K562 (cell line): ENCODE data around the gene TRIM33.

Experiments
- BRCA1 ChIP-seq, 2 experiments: fragments of 450-650 bp in 1 of 2; sonication (generic) in 1 of 2; formaldehyde crosslinking in 1 of 2; IDR thresholded peaks; 2 replicates each; pipeline versions ENCODE4 v1.5.0 to v1.6.1; 2017 to 2020; ENCODE audit warnings: mild to moderate bottlenecking in 1 of 2, missing genetic modification reagents in 1 of 2
- MYC ChIP-seq, 2 experiments: fragments of 250-450 bp in 1 of 2; sonication (Bioruptor Pico) in 1 of 2; IDR thresholded peaks; 2 replicates each; pipeline versions ENCODE4 v1.5.1 to v1.6.1; 2012 to 2021; ENCODE audit warnings: low read depth in 2 of 2, borderline replicate concordance in 1 of 2, improper control_type of control experiment in 1 of 2, low read length in 1 of 2, mild to moderate bottlenecking in 1 of 2, moderate library complexity in 1 of 2
- PCBP1 ChIP-seq: fragments of 200-400 bp; formaldehyde crosslinking; IDR thresholded peaks from 2 replicates; pipeline ENCODE4 v1.6.1; 2018; ENCODE audit warnings: mild to moderate bottlenecking, low read depth, low read length; ENCODE audit not compliant: poor library complexity, severe bottlenecking
- TAF1 ChIP-seq: IDR thresholded peaks from 2 replicates; pipeline ENCODE4 v1.6.1; 2011; ENCODE audit warnings: mild to moderate bottlenecking, low read length, moderate library complexity; ENCODE audit not compliant: insufficient read depth, control insufficient read depth, severe bottlenecking; ENCODE audit errors: extremely low read depth
- XRCC4 ChIP-seq: IDR thresholded peaks from one replicate; pipeline ENCODE4 v1.6.1; 2011; ENCODE audit not compliant: insufficient read depth, insufficient read length; ENCODE audit errors: extremely low read depth
- ZFX ChIP-seq: sonication (generic); formaldehyde crosslinking; IDR thresholded peaks from 2 replicates; pipeline ENCODE4 v1.8.0; 2022; ENCODE audit warnings: mild to moderate bottlenecking, missing genetic modification reagents, moderate library complexity
- TF ChIP-seq, protein P1 (sequence below), 2 experiments: IDR thresholded peaks in 1 of 2; conservative IDR thresholded peaks in 1 of 2; 2 replicates each; pipeline ENCODE4 v1.6.1; 2016; ENCODE audit warnings: low read depth in 2 of 2, mild to moderate bottlenecking in 1 of 2, missing compliant biosample characterization in 1 of 2, missing genetic modification characterization in 1 of 2, moderate library complexity in 1 of 2
- TF ChIP-seq, protein P2 (sequence below), 3 experiments: IDR thresholded peaks in 2 of 3; conservative IDR thresholded peaks in 1 of 3; 2 replicates each; pipeline ENCODE4 v1.5.1; 2011 to 2012; ENCODE audit warnings: low read length in 3 of 3, mild to moderate bottlenecking in 3 of 3, control low read depth in 2 of 3, improper control_type of control experiment in 1 of 3, inconsistent platforms in 1 of 3, low read depth in 1 of 3, mixed read lengths in 1 of 3, moderate library complexity in 1 of 3; ENCODE audit not compliant: insufficient read depth in 2 of 3
- TF ChIP-seq, protein P3 (sequence below), 2 experiments: fragments of 450-650 bp; formaldehyde crosslinking in 1 of 2; IDR thresholded peaks; 2 replicates each; pipeline versions ENCODE4 v1.4.0 to v1.6.1; 2014 to 2020; ENCODE audit warnings: mild to moderate bottlenecking in 2 of 2, borderline replicate concordance in 1 of 2, low read depth in 1 of 2

DNA sequence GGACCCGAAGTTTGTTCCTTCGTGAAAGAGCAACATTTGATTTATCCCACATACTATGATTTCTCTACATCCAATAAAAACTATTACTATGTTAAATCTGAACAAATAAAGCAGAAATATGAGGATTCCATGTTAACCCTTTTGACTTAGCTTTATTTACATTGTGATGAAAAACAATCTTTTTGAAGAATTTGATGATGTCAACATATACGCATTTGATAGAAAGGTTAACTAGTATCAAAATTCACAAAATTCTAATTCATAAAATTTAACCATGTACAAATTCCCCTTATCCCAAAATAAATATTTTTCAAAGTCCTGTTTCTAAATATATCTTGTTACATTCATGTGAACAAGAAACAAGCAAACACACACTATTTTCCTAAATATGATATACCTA is 74.2 kb downstream of the TRIM33 start:
- TF ChIP-seq TAF1 (no peak), PCBP1 (no peak), ZFX (no peak), MYC (IDR thresholded peaks at IDR 0.05; ENCODE audit: low read depth, low read length) (no peak), MYC (CRISPR knock-in tag; IDR thresholded peaks at IDR 0.05; ENCODE audit: borderline replicate concordance, low read depth) (no peak), XRCC4 (no peak), BRCA1 (IDR thresholded peaks at IDR 0.05) (no peak), BRCA1 (CRISPR knock-in tag; IDR thresholded peaks at IDR 0.05) (no peak)
- TF ChIP-seq, protein P1, sequence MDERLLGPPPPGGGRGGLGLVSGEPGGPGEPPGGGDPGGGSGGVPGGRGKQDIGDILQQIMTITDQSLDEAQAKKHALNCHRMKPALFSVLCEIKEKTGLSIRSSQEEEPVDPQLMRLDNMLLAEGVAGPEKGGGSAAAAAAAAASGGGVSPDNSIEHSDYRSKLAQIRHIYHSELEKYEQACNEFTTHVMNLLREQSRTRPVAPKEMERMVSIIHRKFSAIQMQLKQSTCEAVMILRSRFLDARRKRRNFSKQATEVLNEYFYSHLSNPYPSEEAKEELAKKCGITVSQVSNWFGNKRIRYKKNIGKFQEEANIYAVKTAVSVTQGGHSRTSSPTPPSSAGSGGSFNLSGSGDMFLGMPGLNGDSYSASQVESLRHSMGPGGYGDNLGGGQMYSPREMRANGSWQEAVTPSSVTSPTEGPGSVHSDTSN (CRISPR knock-in tag; IDR thresholded peaks at IDR 0.05; ENCODE audit: low read depth) = no peak
- TF ChIP-seq, protein P1 (tag; conservative IDR thresholded peaks at IDR 0.05; ENCODE audit: low read depth) = no peak
- TF ChIP-seq, protein P2, sequence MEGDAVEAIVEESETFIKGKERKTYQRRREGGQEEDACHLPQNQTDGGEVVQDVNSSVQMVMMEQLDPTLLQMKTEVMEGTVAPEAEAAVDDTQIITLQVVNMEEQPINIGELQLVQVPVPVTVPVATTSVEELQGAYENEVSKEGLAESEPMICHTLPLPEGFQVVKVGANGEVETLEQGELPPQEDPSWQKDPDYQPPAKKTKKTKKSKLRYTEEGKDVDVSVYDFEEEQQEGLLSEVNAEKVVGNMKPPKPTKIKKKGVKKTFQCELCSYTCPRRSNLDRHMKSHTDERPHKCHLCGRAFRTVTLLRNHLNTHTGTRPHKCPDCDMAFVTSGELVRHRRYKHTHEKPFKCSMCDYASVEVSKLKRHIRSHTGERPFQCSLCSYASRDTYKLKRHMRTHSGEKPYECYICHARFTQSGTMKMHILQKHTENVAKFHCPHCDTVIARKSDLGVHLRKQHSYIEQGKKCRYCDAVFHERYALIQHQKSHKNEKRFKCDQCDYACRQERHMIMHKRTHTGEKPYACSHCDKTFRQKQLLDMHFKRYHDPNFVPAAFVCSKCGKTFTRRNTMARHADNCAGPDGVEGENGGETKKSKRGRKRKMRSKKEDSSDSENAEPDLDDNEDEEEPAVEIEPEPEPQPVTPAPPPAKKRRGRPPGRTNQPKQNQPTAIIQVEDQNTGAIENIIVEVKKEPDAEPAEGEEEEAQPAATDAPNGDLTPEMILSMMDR (IDR thresholded peaks at IDR 0.05 in 2 of 3, conservative IDR thresholded peaks at IDR 0.05 in 1 of 3; ENCODE audit: insufficient read depth in 2 of 3, low read depth in 1 of 3, low read length in 3 of 3) = no peak
- TF ChIP-seq, protein P3, sequence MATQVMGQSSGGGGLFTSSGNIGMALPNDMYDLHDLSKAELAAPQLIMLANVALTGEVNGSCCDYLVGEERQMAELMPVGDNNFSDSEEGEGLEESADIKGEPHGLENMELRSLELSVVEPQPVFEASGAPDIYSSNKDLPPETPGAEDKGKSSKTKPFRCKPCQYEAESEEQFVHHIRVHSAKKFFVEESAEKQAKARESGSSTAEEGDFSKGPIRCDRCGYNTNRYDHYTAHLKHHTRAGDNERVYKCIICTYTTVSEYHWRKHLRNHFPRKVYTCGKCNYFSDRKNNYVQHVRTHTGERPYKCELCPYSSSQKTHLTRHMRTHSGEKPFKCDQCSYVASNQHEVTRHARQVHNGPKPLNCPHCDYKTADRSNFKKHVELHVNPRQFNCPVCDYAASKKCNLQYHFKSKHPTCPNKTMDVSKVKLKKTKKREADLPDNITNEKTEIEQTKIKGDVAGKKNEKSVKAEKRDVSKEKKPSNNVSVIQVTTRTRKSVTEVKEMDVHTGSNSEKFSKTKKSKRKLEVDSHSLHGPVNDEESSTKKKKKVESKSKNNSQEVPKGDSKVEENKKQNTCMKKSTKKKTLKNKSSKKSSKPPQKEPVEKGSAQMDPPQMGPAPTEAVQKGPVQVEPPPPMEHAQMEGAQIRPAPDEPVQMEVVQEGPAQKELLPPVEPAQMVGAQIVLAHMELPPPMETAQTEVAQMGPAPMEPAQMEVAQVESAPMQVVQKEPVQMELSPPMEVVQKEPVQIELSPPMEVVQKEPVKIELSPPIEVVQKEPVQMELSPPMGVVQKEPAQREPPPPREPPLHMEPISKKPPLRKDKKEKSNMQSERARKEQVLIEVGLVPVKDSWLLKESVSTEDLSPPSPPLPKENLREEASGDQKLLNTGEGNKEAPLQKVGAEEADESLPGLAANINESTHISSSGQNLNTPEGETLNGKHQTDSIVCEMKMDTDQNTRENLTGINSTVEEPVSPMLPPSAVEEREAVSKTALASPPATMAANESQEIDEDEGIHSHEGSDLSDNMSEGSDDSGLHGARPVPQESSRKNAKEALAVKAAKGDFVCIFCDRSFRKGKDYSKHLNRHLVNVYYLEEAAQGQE (IDR thresholded peaks at IDR 0.05; ENCODE audit: borderline replicate concordance) = no peak
- TF ChIP-seq, protein P3 (CRISPR knock-in tag; IDR thresholded peaks at IDR 0.05; ENCODE audit: low read depth) = no peak
